Activated CD8-positive, alpha-beta T cell treated with anti-CD3 and anti-CD28 coated beads for 36 hours (primary cell): ENCODE data around the gene SURF2. TPM values are rescaled to one million over a fixed set of nuclear protein-coding genes. Genes with fewer than 3 reads are reported as not detected.

Experiments
- ATAC-seq: fragments of 200-7000 bp; cut with Tn5 transposase; one replicate; pipeline ENCODE4 v1.10.0; 2021; ENCODE audit warnings: mild to moderate bottlenecking, moderate library complexity
- CTCF ChIA-PET: fragments of 350-600 bp; sonication (Branson Sonifier 250); formaldehyde crosslinking; loops from one replicate; lab custom pipeline; 2021; ENCODE audit warnings: antibody characterized with exemption; lab: Charles Lee
- POLR2A ChIA-PET: fragments of 350-600 bp; sonication (Branson Sonifier 250); formaldehyde crosslinking; loops from one replicate; lab custom pipeline; 2021; ENCODE audit warnings: antibody characterized with exemption; lab: Charles Lee
- DNase-seq: peaks from one replicate; pipeline ENCODE4 v3.0.0-alpha.2; 2020
- H3K27ac Mint-ChIP-seq: one replicate; pipeline ENCODE4 v1.8.0; 2021; ENCODE audit warnings: mild to moderate bottlenecking, mixed read lengths
- H3K27me3 Mint-ChIP-seq: one replicate; pipeline ENCODE4 v1.8.0; 2021; ENCODE audit warnings: mixed read lengths
- H3K36me3 Mint-ChIP-seq: one replicate; pipeline ENCODE4 v1.8.0; 2021; ENCODE audit warnings: low read depth, mixed read lengths
- H3K4me1 Mint-ChIP-seq: one replicate; pipeline ENCODE4 v1.8.0; 2021; ENCODE audit warnings: low read depth, mixed read lengths
- H3K4me3 Mint-ChIP-seq: one replicate; pipeline ENCODE4 v1.8.0; 2021; ENCODE audit warnings: mild to moderate bottlenecking, moderate library complexity, mixed read lengths
- H3K9me3 Mint-ChIP-seq: one replicate; pipeline ENCODE4 v1.8.0; 2021; ENCODE audit warnings: mixed read lengths
- intact Hi-C: fragments of 100-400 bp; cut with micrococcal nuclease; formaldehyde crosslinking; loops from one replicate; pipeline ENCODE4 v1.10.0; 2022
- total RNA-seq, 2 experiments: library from RNA; stranded (reverse); gene quantifications; one replicate each; pipeline ENCODE4 v1.2.3, GENCODE V29; 2021
- TF ChIP-seq, protein P1 (sequence below): fragments of 200-600 bp; IDR thresholded peaks from one replicate; pipeline ENCODE4 v1.8.0; 2022; ENCODE audit warnings: antibody characterized with exemption, mild to moderate bottlenecking

Gene SURF2
- total RNA-seq, 2 experiments from 2014 or later: 14.6 to 21.5 TPM

GRCh38 chr9:133371261-133371711, 14.9 kb downstream of the SURF2 start:
- Mint-ChIP-seq H3K9me3 (no peaks in the 10 kb centered on the region), H3K27me3 (no peaks in the 10 kb centered on the region), H3K4me1 (peaks cover 63% of the 10 kb centered on the region), H3K27ac (peak overlapping the region; percentile 98), H3K36me3 (peaks cover 74% of the 10 kb centered on the region), H3K4me3 (peak overlapping the region; percentile 79)
- intact Hi-C loops: loop anchor here (2.0 to 10.0 kb wide), 2 partner anchors 18 to 114 kb away; no protein-coding TSS in a partner anchor
- POLR2A ChIA-PET: interaction anchor here (0.6 to 28.8 kb wide), 10 partner anchors 8 to 338 kb away, joined by 3 to 872 read pairs (median 5); partner anchors contain the start of genes CACFD1, MED22, REXO4 and RPL7A
- peak; percentile 66 for ATAC-seq
- CTCF ChIA-PET: interaction anchor here (0.9 to 3.2 kb wide), 16 partner anchors 9 to 190 kb away, joined by 3 to 38 read pairs (median 6); partner anchors contain the start of genes MED22, RPL7A, SURF1 and SURF2
- TF ChIP-seq, protein P1, sequence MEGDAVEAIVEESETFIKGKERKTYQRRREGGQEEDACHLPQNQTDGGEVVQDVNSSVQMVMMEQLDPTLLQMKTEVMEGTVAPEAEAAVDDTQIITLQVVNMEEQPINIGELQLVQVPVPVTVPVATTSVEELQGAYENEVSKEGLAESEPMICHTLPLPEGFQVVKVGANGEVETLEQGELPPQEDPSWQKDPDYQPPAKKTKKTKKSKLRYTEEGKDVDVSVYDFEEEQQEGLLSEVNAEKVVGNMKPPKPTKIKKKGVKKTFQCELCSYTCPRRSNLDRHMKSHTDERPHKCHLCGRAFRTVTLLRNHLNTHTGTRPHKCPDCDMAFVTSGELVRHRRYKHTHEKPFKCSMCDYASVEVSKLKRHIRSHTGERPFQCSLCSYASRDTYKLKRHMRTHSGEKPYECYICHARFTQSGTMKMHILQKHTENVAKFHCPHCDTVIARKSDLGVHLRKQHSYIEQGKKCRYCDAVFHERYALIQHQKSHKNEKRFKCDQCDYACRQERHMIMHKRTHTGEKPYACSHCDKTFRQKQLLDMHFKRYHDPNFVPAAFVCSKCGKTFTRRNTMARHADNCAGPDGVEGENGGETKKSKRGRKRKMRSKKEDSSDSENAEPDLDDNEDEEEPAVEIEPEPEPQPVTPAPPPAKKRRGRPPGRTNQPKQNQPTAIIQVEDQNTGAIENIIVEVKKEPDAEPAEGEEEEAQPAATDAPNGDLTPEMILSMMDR: peak; percentile 10
- DNase-seq: peak; percentile 93

DNA sequence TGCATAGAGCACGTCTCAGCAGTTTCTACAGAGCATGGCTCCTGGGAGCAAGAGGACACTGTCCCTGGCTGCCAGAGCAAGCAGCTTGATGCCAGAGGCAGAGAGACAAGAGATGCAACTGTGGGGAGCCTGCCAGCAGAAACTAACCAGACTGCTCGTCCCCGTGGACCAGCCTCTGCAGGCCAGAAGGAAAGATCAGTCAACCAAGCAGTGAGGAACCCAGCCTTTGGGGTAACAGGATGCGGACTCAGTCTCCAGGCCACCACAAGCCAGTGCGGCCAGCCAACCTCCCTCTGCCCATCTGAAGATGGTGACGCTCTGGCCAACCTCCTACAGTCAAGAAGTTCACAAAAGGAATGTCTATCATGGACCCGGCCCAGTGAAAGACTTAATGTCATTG, 15.8 kb downstream of the SURF2 start:
- Mint-ChIP-seq H3K9me3 (no peaks in the 10 kb centered on the region), H3K36me3 (peaks cover 68% of the 10 kb centered on the region), H3K4me3 (peak overlapping the region; percentile 79), H3K4me1 (peaks cover 62% of the 10 kb centered on the region), H3K27me3 (no peaks in the 10 kb centered on the region), H3K27ac (peak overlapping the region; percentile 98)
- intact Hi-C loops: loop anchor here (10.0 kb wide), 1 partner anchor 113 kb away; no protein-coding TSS in a partner anchor
- ChIA-PET POLR2A (interaction anchor here (1.0 to 28.8 kb wide), 9 partner anchors 9 to 339 kb away, joined by 3 to 872 read pairs (median 5); partner anchors contain the start of genes MED22, REXO4, RPL7A and SURF1), CTCF (interaction anchor here (1.2 to 3.2 kb wide), 11 partner anchors 15 to 191 kb away, joined by 3 to 38 read pairs (median 5); partner anchors contain the start of genes MED22, RPL7A, SURF1 and SURF2)
- DNase-seq (no peak), ATAC-seq (no peak)
- TF ChIP-seq, protein P1: no peak

GRCh38 chr9:133374612-133375115, 18.3 kb downstream of the SURF2 start:
- no peaks in the 10 kb centered on the region for H3K9me3 Mint-ChIP-seq
- H3K27me3 Mint-ChIP-seq: no peaks in the 10 kb centered on the region
- H3K4me3 Mint-ChIP-seq: peak overlapping the region; percentile 99
- intact Hi-C loops: loop anchor here (10.0 kb wide), 1 partner anchor 110 kb away; no protein-coding TSS in a partner anchor
- peak overlapping the region; percentile 98 for H3K27ac Mint-ChIP-seq
- TF ChIP-seq, protein P1: no peak
- ATAC-seq: peak; percentile 19
- ChIA-PET POLR2A (interaction anchor here (0.9 to 28.8 kb wide), 9 partner anchors 9 to 42 kb away, joined by 3 to 872 read pairs (median 6); partner anchors contain the start of genes MED22, RPL7A, SURF1 and SURF2), CTCF (interaction anchor here (1.1 to 2.9 kb wide), 5 partner anchors 16 to 189 kb away, joined by 3 to 15 read pairs (median 7); partner anchors contain the start of genes MED22, RPL7A and SURF1)
- DNase-seq: peak; percentile 62
- H3K4me1 Mint-ChIP-seq: peaks cover 47% of the 10 kb centered on the region
- peaks cover 50% of the 10 kb centered on the region for H3K36me3 Mint-ChIP-seq

DNA sequence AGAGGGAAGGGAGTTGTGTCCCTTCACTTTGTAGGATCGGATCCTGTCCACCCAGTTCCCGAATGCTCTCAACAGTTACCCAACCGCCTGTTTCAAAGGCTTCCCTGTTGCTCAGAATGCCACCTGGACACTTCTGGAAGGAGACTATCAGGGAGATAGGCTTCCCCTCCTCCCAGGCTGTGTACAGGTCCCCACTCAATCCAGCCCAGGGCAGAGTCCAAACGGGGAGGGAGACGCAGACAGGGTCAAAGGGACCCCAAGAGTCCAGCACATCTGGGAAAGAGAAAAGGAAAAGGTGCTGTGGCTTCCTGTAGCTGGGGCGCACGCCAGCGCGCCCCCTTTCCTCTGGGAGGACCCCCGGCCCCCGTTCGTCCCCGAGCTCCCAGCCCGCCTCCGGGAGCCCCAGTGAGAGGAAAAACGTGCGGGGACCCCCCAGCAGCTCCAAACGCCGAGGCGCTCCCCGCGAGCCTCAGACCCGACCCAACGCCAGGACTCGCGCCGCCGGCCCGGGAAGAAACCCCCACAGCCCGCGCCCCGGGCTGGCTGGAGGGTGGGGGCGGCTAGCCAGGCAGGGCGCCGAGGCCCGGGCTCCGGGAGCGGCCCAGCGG, 18.9 kb downstream of the SURF2 start:
- CTCF ChIA-PET: interaction anchor here (1.2 to 2.9 kb wide), 3 partner anchors 16 to 26 kb away, joined by 7 to 15 read pairs (median 11); partner anchors contain the start of genes MED22 and RPL7A
- Mint-ChIP-seq H3K4me3 (peak overlapping the region; percentile 99), H3K36me3 (peaks cover 45% of the 10 kb centered on the region), H3K4me1 (peaks cover 41% of the 10 kb centered on the region), H3K9me3 (no peaks in the 10 kb centered on the region), H3K27ac (peak overlapping the region; percentile 98), H3K27me3 (no peaks in the 10 kb centered on the region)
- ATAC-seq: no peak
- TF ChIP-seq, protein P1: no peak
- intact Hi-C loops: loop anchor here (10.0 kb wide), 1 partner anchor 110 kb away; no protein-coding TSS in a partner anchor
- peak; percentile 32 for DNase-seq
- POLR2A ChIA-PET: interaction anchor here (0.9 to 28.8 kb wide), 9 partner anchors 10 to 42 kb away, joined by 3 to 872 read pairs (median 6); partner anchors contain the start of genes MED22, RPL7A, SURF1 and SURF2
